Activated B cell treated with CpG ODN at 0.5 μM for 24 hours (primary cell): ENCODE results near the gene MLIP. TPM values are rescaled to one million over a fixed set of nuclear protein-coding genes. Genes with fewer than 3 reads are reported as not detected.

ENCODE experiments used
- ATAC-seq: fragments of 200-7000 bp; cut with Tn5 transposase; one replicate; pipeline ENCODE4 v1.10.0; 2021; ENCODE audit warnings: low read depth, mild to moderate bottlenecking, moderate library complexity
- CTCF ChIA-PET: fragments of 350-600 bp; sonication (Branson Sonifier 250); formaldehyde crosslinking; loops from one replicate; lab custom pipeline; 2021; ENCODE audit warnings: antibody characterized with exemption; lab: Charles Lee
- POLR2A ChIA-PET: fragments of 350-600 bp; sonication (Branson Sonifier 250); formaldehyde crosslinking; loops from one replicate; lab custom pipeline; 2021; ENCODE audit warnings: antibody characterized with exemption; lab: Charles Lee
- DNase-seq: peaks from one replicate; pipeline ENCODE4 v3.0.0; 2022
- H3K27ac Mint-ChIP-seq: one replicate; pipeline ENCODE4 v1.8.0; 2020; ENCODE audit warnings: mixed read lengths
- H3K27me3 Mint-ChIP-seq: one replicate; pipeline ENCODE4 v1.8.0; 2021; ENCODE audit warnings: mixed read lengths
- H3K36me3 Mint-ChIP-seq: one replicate; pipeline ENCODE4 v1.8.0; 2021; ENCODE audit warnings: low read depth, mixed read lengths
- H3K4me1 Mint-ChIP-seq: one replicate; pipeline ENCODE4 v1.8.0; 2021; ENCODE audit warnings: mixed read lengths
- H3K4me3 Mint-ChIP-seq: one replicate; pipeline ENCODE4 v1.8.0; 2020; ENCODE audit warnings: mild to moderate bottlenecking, mixed read lengths
- H3K9me3 Mint-ChIP-seq: one replicate; pipeline ENCODE4 v1.8.0; 2020; ENCODE audit warnings: mixed read lengths
- CTCF ChIP-seq: fragments of 200-600 bp; IDR thresholded peaks from one replicate; pipeline ENCODE4 v1.8.0; 2022; ENCODE audit warnings: antibody characterized with exemption, mild to moderate bottlenecking
- intact Hi-C: fragments of 100-400 bp; cut with micrococcal nuclease; formaldehyde crosslinking; loops from one replicate; pipeline ENCODE4 v1.15.1; 2024
- total RNA-seq: library from RNA; stranded (reverse); gene quantifications from 2 replicates; pipeline ENCODE4 v1.2.3, GENCODE V29; 2022

Gene MLIP
- total RNA-seq, 1 donor from 2014 or later = not detected

- TF ChIP-seq CTCF = no peak
- DNase-seq = no peak
- no peak for ATAC-seq
- intact Hi-C loops = no loop called here
- ChIA-PET POLR2A (no interaction called here), CTCF (no interaction called here)
- H3K9me3 Mint-ChIP-seq = no peaks in the 10 kb centered on the region
- H3K27ac Mint-ChIP-seq = no peak overlapping the region
- no peaks in the 10 kb centered on the region for H3K4me1 Mint-ChIP-seq
- H3K36me3 Mint-ChIP-seq = no peaks in the 10 kb centered on the region
- no peaks in the 10 kb centered on the region for H3K27me3 Mint-ChIP-seq
- no peak overlapping the region for H3K4me3 Mint-ChIP-seq
These were observed 74.6 kb downstream of the MLIP start for GRCh38 chr6:54185885-54186284.

GRCh38 chr6:54188846-54189245 is 77.6 kb downstream of the MLIP start:
- intact Hi-C loops = no loop called here
- ATAC-seq (no peak), DNase-seq (no peak)
- CTCF ChIA-PET = no interaction called here
- no peaks in the 10 kb centered on the region for H3K36me3 Mint-ChIP-seq
- H3K27ac Mint-ChIP-seq = no peak overlapping the region
- H3K4me3 Mint-ChIP-seq = no peak overlapping the region
- H3K9me3 Mint-ChIP-seq = no peaks in the 10 kb centered on the region
- TF ChIP-seq CTCF = no peak
- H3K4me1 Mint-ChIP-seq = no peaks in the 10 kb centered on the region
- POLR2A ChIA-PET = no interaction called here
- H3K27me3 Mint-ChIP-seq = no peaks in the 10 kb centered on the region

GRCh38 chr6:54191461-54191860 is 80.2 kb downstream of the MLIP start:
- ChIA-PET CTCF (no interaction called here), POLR2A (no interaction called here)
- Mint-ChIP-seq H3K27me3 (no peaks in the 10 kb centered on the region), H3K4me3 (no peak overlapping the region), H3K4me1 (no peaks in the 10 kb centered on the region), H3K27ac (no peak overlapping the region), H3K36me3 (no peaks in the 10 kb centered on the region), H3K9me3 (no peaks in the 10 kb centered on the region)
- intact Hi-C loops = no loop called here
- no peak for TF ChIP-seq CTCF
- DNase-seq (no peak), ATAC-seq (no peak)

GRCh38 chr6:54192993-54193392 is 81.8 kb downstream of the MLIP start:
- intact Hi-C loops = no loop called here
- Mint-ChIP-seq H3K36me3 (no peaks in the 10 kb centered on the region), H3K27me3 (no peaks in the 10 kb centered on the region), H3K4me3 (no peak overlapping the region), H3K9me3 (no peaks in the 10 kb centered on the region), H3K27ac (no peak overlapping the region), H3K4me1 (no peaks in the 10 kb centered on the region)
- ATAC-seq = no peak
- ChIA-PET POLR2A (no interaction called here), CTCF (no interaction called here)
- no peak for DNase-seq
- TF ChIP-seq CTCF = no peak

- ATAC-seq (no peak), DNase-seq (no peak)
- ChIA-PET CTCF (no interaction called here), POLR2A (no interaction called here)
- intact Hi-C loops = no loop called here
- Mint-ChIP-seq H3K4me1 (no peaks in the 10 kb centered on the region), H3K36me3 (no peaks in the 10 kb centered on the region), H3K27me3 (no peaks in the 10 kb centered on the region), H3K9me3 (no peaks in the 10 kb centered on the region), H3K4me3 (no peak overlapping the region), H3K27ac (no peak overlapping the region)
- TF ChIP-seq CTCF = no peak
These were observed 82.3 kb downstream of the MLIP start for GRCh38 chr6:54193560-54193959.
